ENCODE measurements around the gene MUC12.
"Not testable (repeated sequence)": the region's sequence is repeated elsewhere in the genome, so short reads cannot be mapped to it uniquely, and the experiment has no call there.

MUC12 gene

DNA sequence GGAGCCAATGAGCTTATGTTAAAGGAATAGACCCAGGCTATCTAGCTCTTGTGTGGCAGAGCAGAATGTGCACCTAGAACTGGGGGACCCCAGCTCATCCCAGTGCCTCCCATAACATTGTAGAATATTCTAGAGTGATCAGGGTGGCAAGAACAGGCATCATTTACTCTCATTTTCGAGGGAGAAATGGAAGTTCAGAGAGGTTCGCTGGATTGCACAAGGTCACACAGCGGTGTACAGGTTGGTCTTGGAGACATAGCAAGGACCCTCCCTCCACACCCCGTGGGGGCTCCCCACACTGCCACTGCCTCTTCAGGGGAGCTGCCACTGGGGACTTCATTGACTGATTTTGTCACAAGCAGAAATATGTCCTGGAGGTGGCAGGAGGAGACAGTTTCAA lies 8.9 kb downstream of the MUC12 start:
- TF ChIP-seq ZFX (IDR thresholded peaks at IDR 0.05), result no peak
- TF ChIP-seq, protein P1, sequence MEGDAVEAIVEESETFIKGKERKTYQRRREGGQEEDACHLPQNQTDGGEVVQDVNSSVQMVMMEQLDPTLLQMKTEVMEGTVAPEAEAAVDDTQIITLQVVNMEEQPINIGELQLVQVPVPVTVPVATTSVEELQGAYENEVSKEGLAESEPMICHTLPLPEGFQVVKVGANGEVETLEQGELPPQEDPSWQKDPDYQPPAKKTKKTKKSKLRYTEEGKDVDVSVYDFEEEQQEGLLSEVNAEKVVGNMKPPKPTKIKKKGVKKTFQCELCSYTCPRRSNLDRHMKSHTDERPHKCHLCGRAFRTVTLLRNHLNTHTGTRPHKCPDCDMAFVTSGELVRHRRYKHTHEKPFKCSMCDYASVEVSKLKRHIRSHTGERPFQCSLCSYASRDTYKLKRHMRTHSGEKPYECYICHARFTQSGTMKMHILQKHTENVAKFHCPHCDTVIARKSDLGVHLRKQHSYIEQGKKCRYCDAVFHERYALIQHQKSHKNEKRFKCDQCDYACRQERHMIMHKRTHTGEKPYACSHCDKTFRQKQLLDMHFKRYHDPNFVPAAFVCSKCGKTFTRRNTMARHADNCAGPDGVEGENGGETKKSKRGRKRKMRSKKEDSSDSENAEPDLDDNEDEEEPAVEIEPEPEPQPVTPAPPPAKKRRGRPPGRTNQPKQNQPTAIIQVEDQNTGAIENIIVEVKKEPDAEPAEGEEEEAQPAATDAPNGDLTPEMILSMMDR (conservative IDR thresholded peaks at IDR 0.05), result no peak
- H3K27ac ChIP-seq, result no peak overlapping the region

DNA sequence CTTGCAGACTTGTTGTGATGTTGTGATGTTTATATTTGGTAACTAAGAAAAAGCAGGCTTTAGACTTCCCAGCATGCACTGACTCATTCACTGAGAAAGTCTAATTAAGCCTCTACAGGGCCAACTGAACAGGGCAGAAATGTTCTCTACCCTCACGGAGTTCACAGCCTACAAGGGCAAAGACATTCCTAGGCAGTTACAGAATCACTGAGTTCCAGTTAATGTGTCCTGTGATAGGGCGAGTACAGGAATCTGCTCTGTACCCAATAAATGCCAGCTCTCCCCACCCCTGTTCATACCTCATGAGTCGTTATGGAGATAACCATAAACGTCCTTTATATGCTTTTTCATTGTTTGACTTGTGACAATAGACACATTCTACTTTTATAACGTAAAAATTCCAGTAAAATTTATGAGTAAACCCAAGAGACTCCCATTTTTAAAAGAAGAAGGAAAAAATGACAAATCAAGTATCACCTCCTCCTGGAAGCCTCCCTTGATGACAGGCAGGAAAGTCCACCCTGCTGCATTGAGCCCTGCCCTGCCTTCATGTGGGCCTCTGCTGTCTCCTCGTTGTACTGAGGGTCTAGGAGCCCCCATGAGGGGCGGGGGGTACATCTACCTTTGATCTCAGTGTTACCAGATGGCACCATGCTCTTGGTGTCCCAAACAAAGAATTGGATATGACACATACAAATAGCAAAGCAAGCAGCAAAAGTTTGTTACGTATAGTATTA lies 14.3 kb downstream of the MUC12 start:
- H3K27ac ChIP-seq, result no peak overlapping the region
- TF ChIP-seq ZFX (IDR thresholded peaks at IDR 0.05), result no peak
- TF ChIP-seq, protein P1 (conservative IDR thresholded peaks at IDR 0.05), result no peak

DNA sequence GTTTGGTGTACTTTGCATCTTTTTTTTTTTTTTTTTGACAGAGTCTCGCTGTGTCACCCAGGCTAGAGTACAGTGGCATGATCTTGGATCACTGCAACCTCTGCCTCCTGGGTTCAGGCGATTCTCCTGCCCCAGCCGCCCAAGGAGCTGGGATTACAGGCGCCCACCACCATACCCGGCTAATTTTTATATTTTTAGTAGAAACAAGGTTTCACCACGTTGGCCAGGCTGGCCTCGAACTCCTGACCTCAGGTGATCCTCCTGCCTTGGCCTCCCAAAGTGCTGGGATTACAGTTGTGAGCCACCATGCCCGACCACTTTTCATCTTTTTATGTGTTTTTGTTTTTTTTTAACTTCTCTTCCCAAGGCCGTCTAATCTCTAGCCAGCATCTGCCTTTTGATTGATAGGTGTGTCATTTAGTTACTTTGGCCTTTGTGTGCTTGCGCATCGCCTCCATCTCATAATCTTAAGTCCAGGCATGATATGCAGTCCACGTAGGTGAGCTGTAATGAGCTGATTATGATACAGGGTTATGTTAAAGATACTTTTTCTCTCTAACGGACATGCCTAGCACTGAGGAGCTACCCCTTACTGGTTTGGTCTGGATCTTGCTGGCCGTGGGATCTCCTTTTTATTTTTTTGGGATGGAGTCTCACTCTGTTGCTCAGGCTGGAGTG lies 15.0 kb downstream of the MUC12 start:
- not testable (repeated sequence) for H3K27ac ChIP-seq

DNA sequence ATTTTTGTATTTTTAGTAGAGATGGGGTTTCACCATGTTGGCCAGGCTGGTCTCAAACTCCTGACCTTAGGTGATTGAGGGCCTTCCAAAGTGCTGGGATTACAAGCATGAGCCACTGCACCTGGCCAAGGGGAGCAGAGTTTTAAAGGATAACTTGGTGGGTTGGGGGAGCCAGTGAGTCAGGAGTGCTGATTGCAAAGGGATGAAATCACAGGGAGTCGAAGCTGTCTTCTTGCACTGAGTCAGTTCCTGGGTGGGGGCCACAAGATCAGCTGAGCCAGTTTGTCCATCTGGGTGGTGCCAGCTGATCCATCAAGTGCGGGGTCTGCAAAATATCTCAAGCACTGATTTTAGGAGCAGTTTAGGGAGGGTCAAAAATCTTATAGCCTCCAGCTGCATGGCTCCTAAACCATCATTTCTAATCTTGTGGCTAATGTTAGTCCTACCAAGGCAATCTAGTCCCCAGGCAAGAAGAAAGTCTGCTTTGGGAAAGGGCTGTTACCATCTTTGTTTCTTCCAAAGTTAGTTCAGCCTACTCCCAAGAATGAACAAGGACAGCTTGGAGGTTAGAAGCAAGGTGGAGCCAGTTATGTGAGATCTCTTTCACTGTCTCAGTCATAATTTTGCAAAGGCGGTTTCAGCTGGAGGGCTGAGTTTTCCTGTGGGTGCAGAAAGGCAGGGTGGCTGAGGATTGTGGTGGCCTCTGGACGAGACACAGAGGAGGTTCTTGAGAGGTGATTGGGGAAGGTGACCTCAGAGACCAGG lies 15.8 kb downstream of the MUC12 start:
- H3K27ac ChIP-seq, result not testable (repeated sequence)

DNA sequence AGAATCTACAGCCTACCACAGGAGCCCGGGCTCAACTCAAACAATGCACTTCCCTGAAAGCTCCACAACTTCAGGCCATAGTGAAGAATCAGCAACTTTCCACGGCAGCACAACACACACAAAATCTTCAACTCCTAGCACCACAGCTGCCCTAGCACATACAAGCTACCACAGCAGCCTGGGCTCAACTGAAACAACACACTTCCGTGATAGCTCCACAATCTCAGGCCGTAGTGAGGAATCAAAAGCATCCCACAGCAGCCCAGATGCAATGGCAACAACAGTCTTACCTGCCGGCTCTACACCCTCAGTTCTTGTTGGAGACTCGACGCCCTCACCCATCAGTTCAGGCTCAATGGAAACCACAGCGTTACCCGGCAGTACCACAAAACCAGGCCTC lies 22.3 kb downstream of the MUC12 start:
- H3K27ac ChIP-seq, result no peak overlapping the region
- TF ChIP-seq, protein P1 (conservative IDR thresholded peaks at IDR 0.05), result no peak
- no peak for TF ChIP-seq ZFX (IDR thresholded peaks at IDR 0.05)

DNA sequence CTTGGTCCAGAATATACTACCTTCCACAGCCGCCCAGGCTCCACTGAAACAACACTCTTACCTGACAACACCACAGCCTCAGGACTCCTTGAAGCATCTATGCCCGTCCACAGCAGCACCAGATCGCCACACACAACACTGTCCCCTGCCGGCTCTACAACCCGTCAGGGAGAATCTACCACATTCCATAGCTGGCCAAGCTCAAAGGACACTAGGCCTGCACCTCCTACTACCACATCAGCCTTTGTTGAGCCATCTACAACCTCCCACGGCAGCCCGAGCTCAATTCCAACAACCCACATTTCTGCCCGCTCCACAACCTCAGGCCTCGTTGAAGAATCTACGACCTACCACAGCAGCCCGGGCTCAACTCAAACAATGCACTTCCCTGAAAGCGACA lies 22.9 kb downstream of the MUC12 start:
- not testable (repeated sequence) for H3K27ac ChIP-seq

DNA sequence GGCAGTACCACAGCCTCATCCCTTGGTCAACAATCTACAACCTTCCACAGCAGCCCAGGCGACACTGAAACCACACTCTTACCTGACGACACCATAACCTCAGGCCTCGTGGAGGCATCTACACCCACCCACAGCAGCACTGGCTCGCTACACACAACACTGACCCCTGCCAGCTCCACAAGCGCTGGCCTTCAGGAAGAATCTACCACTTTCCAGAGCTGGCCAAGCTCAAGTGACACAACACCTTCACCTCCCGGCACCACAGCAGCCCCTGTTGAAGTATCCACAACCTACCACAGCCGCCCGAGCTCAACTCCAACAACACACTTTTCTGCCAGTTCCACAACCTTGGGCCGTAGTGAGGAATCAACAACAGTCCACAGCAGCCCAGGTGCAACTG lies 25.3 kb downstream of the MUC12 start:
- H3K27ac ChIP-seq, result not testable (repeated sequence)

DNA sequence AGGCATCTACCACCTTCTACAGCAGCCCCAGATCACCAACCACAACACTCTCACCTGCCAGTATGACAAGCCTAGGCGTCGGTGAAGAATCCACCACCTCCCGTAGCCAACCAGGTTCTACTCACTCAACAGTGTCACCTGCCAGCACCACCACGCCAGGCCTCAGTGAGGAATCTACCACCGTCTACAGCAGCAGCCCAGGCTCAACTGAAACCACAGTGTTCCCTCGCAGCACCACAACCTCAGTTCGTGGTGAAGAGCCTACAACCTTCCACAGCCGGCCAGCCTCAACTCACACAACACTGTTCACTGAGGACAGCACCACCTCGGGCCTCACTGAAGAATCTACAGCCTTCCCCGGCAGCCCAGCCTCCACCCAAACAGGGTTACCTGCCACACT lies 29.2 kb downstream of the MUC12 start:
- not testable (repeated sequence) for H3K27ac ChIP-seq

DNA sequence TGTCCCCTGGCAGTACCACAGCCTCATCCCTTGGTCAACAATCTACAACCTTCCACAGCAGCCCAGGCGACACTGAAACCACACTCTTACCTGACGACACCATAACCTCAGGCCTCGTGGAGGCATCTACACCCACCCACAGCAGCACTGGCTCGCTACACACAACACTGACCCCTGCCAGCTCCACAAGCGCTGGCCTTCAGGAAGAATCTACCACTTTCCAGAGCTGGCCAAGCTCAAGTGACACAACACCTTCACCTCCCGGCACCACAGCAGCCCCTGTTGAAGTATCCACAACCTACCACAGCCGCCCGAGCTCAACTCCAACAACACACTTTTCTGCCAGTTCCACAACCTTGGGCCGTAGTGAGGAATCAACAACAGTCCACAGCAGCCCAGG lies 30.0 kb downstream of the MUC12 start:
- H3K27ac ChIP-seq, result not testable (repeated sequence)

DNA sequence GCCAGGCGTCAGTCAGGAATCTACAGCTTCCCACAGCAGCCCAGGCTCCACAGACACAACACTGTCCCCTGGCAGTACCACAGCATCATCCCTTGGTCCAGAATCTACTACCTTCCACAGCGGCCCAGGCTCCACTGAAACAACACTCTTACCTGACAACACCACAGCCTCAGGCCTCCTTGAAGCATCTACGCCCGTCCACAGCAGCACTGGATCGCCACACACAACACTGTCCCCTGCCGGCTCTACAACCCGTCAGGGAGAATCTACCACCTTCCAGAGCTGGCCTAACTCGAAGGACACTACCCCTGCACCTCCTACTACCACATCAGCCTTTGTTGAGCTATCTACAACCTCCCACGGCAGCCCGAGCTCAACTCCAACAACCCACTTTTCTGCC lies 30.7 kb downstream of the MUC12 start:
- H3K27ac ChIP-seq, result not testable (repeated sequence)

DNA sequence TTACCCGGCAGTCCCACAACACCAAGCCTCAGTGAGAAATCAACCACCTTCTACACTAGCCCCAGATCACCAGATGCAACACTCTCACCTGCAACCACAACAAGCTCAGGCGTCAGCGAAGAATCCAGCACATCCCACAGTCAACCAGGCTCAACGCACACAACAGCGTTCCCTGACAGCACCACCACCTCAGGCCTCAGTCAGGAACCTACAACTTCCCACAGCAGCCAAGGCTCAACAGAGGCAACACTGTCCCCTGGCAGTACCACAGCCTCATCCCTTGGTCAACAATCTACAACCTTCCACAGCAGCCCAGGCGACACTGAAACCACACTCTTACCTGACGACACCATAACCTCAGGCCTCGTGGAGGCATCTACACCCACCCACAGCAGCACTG lies 33.0 kb downstream of the MUC12 start:
- H3K27ac ChIP-seq, result not testable (repeated sequence)

DNA sequence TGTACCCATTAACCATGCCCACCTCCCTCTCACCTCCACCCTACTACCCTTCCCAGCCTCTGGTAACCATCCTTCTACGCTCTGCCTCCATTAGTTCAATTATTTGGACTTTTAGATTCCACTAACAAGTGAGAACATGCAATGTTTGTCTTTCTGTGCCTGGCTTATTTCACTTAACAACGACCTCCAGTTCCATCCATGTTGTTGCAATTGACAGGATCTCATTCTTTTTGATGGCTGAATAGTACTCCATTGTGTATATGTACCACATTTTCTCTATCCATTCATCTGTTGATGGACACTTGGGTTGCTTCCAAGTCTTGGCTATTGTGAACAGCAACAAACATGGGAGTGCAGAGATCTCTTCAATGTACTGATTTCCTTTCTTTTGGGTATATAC lies 38.0 kb downstream of the MUC12 start:
- H3K27ac ChIP-seq, result not testable (repeated sequence)
